ENCODE measurements around the gene TBL1X.

Gene TBL1X

GRCh38 chrX:9577555-9577954 lies 112.7 kb downstream of the TBL1X start:
- Histone ChIP-seq H3K4me1 (ENCODE audit: control insufficient read depth, insufficient read depth, low read length) (peaks cover 6% of the 10 kb centered on the region), H3K27me3 (ENCODE audit: control insufficient read depth, insufficient read depth, low read length) (no peaks in the 10 kb centered on the region), H3K9ac (ENCODE audit: low read depth, low read length) (no peak overlapping the region), H3K36me3 (ENCODE audit: control insufficient read depth, insufficient read depth, low read length) (no peaks in the 10 kb centered on the region), H3K9me3 (ENCODE audit: control insufficient read depth, insufficient read depth, low read length) (no peaks in the 10 kb centered on the region), H3K4me3 (ENCODE audit: low read depth, low read length) (no peak overlapping the region)

GRCh38 chrX:9578083-9578779 lies 113.4 kb downstream of the TBL1X start:
- H3K4me3 ChIP-seq (ENCODE audit: low read depth, low read length), result no peak overlapping the region
- H3K9me3 ChIP-seq (ENCODE audit: control insufficient read depth, insufficient read depth, low read length), result no peaks in the 10 kb centered on the region
- H3K9ac ChIP-seq (ENCODE audit: low read depth, low read length), result no peak overlapping the region
- H3K27me3 ChIP-seq (ENCODE audit: control insufficient read depth, insufficient read depth, low read length), result no peaks in the 10 kb centered on the region
- no peaks in the 10 kb centered on the region for H3K36me3 ChIP-seq (ENCODE audit: control insufficient read depth, insufficient read depth, low read length)
- peaks cover 6% of the 10 kb centered on the region for H3K4me1 ChIP-seq (ENCODE audit: control insufficient read depth, insufficient read depth, low read length)

- H3K27me3 ChIP-seq (ENCODE audit: control insufficient read depth, insufficient read depth, low read length), result no peaks in the 10 kb centered on the region
- no peak overlapping the region for H3K9ac ChIP-seq (ENCODE audit: low read depth, low read length)
- H3K36me3 ChIP-seq (ENCODE audit: control insufficient read depth, insufficient read depth, low read length), result no peaks in the 10 kb centered on the region
- no peaks in the 10 kb centered on the region for H3K9me3 ChIP-seq (ENCODE audit: control insufficient read depth, insufficient read depth, low read length)
- H3K4me1 ChIP-seq (ENCODE audit: control insufficient read depth, insufficient read depth, low read length), result peaks cover 9% of the 10 kb centered on the region
- no peak overlapping the region for H3K4me3 ChIP-seq (ENCODE audit: low read depth, low read length)
These were observed 117.0 kb downstream of the TBL1X start for GRCh38 chrX:9581771-9582385.

- H3K9me3 ChIP-seq (ENCODE audit: control insufficient read depth, insufficient read depth, low read length), result no peaks in the 10 kb centered on the region
- H3K4me1 ChIP-seq (ENCODE audit: control insufficient read depth, insufficient read depth, low read length), result peaks cover 12% of the 10 kb centered on the region
- no peak overlapping the region for H3K9ac ChIP-seq (ENCODE audit: low read depth, low read length)
- no peaks in the 10 kb centered on the region for H3K27me3 ChIP-seq (ENCODE audit: control insufficient read depth, insufficient read depth, low read length)
- no peaks in the 10 kb centered on the region for H3K36me3 ChIP-seq (ENCODE audit: control insufficient read depth, insufficient read depth, low read length)
- no peak overlapping the region for H3K4me3 ChIP-seq (ENCODE audit: low read depth, low read length)
These were observed 118.1 kb downstream of the TBL1X start for GRCh38 chrX:9582956-9583355.

GRCh38 chrX:9586992-9587392 lies 122.1 kb downstream of the TBL1X start:
- Histone ChIP-seq H3K4me1 (ENCODE audit: control insufficient read depth, insufficient read depth, low read length) (peaks cover 12% of the 10 kb centered on the region), H3K4me3 (ENCODE audit: low read depth, low read length) (no peak overlapping the region), H3K9ac (ENCODE audit: low read depth, low read length) (no peak overlapping the region)

GRCh38 chrX:9587642-9588041 lies 122.8 kb downstream of the TBL1X start:
- Histone ChIP-seq H3K4me1 (ENCODE audit: control insufficient read depth, insufficient read depth, low read length) (peaks cover 12% of the 10 kb centered on the region), H3K9ac (ENCODE audit: low read depth, low read length) (no peak overlapping the region), H3K36me3 (ENCODE audit: control insufficient read depth, insufficient read depth, low read length) (no peaks in the 10 kb centered on the region), H3K4me3 (ENCODE audit: low read depth, low read length) (no peak overlapping the region), H3K27me3 (ENCODE audit: control insufficient read depth, insufficient read depth, low read length) (no peaks in the 10 kb centered on the region), H3K9me3 (ENCODE audit: control insufficient read depth, insufficient read depth, low read length) (no peaks in the 10 kb centered on the region)

More at GRCh38 chrX:9586992-9587392, 122.1 kb downstream of the TBL1X start:
- Histone ChIP-seq H3K36me3 (ENCODE audit: control insufficient read depth, insufficient read depth, low read length) (no peaks in the 10 kb centered on the region), H3K9me3 (ENCODE audit: control insufficient read depth, insufficient read depth, low read length) (no peaks in the 10 kb centered on the region), H3K27me3 (ENCODE audit: control insufficient read depth, insufficient read depth, low read length) (no peaks in the 10 kb centered on the region)

- H3K4me3 ChIP-seq (ENCODE audit: low read depth, low read length), result no peak overlapping the region
- no peaks in the 10 kb centered on the region for H3K27me3 ChIP-seq (ENCODE audit: control insufficient read depth, insufficient read depth, low read length)
- H3K9me3 ChIP-seq (ENCODE audit: control insufficient read depth, insufficient read depth, low read length), result no peaks in the 10 kb centered on the region
- peaks cover 3% of the 10 kb centered on the region for H3K4me1 ChIP-seq (ENCODE audit: control insufficient read depth, insufficient read depth, low read length)
- H3K9ac ChIP-seq (ENCODE audit: low read depth, low read length), result no peak overlapping the region
- no peaks in the 10 kb centered on the region for H3K36me3 ChIP-seq (ENCODE audit: control insufficient read depth, insufficient read depth, low read length)
These were observed 126.6 kb downstream of the TBL1X start for GRCh38 chrX:9591496-9591895.

GRCh38 chrX:9593756-9594155 lies 128.9 kb downstream of the TBL1X start:
- H3K27me3 ChIP-seq (ENCODE audit: control insufficient read depth, insufficient read depth, low read length), result no peaks in the 10 kb centered on the region
- no peak overlapping the region for H3K9ac ChIP-seq (ENCODE audit: low read depth, low read length)
- no peak overlapping the region for H3K4me3 ChIP-seq (ENCODE audit: low read depth, low read length)
- H3K9me3 ChIP-seq (ENCODE audit: control insufficient read depth, insufficient read depth, low read length), result no peaks in the 10 kb centered on the region
- no peaks in the 10 kb centered on the region for H3K4me1 ChIP-seq (ENCODE audit: control insufficient read depth, insufficient read depth, low read length)
- H3K36me3 ChIP-seq (ENCODE audit: control insufficient read depth, insufficient read depth, low read length), result no peaks in the 10 kb centered on the region

GRCh38 chrX:9595174-9595573 lies 130.3 kb downstream of the TBL1X start:
- no peak overlapping the region for H3K4me3 ChIP-seq (ENCODE audit: low read depth, low read length)
- H3K4me1 ChIP-seq (ENCODE audit: control insufficient read depth, insufficient read depth, low read length), result no peaks in the 10 kb centered on the region
- H3K9me3 ChIP-seq (ENCODE audit: control insufficient read depth, insufficient read depth, low read length), result no peaks in the 10 kb centered on the region
- H3K27me3 ChIP-seq (ENCODE audit: control insufficient read depth, insufficient read depth, low read length), result no peaks in the 10 kb centered on the region
- no peak overlapping the region for H3K9ac ChIP-seq (ENCODE audit: low read depth, low read length)
- no peaks in the 10 kb centered on the region for H3K36me3 ChIP-seq (ENCODE audit: control insufficient read depth, insufficient read depth, low read length)

- Histone ChIP-seq H3K4me3 (ENCODE audit: low read depth, low read length) (no peak overlapping the region), H3K27me3 (ENCODE audit: control insufficient read depth, insufficient read depth, low read length) (no peaks in the 10 kb centered on the region), H3K9ac (ENCODE audit: low read depth, low read length) (no peak overlapping the region), H3K4me1 (ENCODE audit: control insufficient read depth, insufficient read depth, low read length) (no peaks in the 10 kb centered on the region), H3K9me3 (ENCODE audit: control insufficient read depth, insufficient read depth, low read length) (no peaks in the 10 kb centered on the region), H3K36me3 (ENCODE audit: control insufficient read depth, insufficient read depth, low read length) (no peaks in the 10 kb centered on the region)
These were observed 132.0 kb downstream of the TBL1X start for GRCh38 chrX:9596837-9597236.

- no peak overlapping the region for H3K4me3 ChIP-seq (ENCODE audit: low read depth, low read length)
- H3K9me3 ChIP-seq (ENCODE audit: control insufficient read depth, insufficient read depth, low read length), result no peaks in the 10 kb centered on the region
- no peaks in the 10 kb centered on the region for H3K4me1 ChIP-seq (ENCODE audit: control insufficient read depth, insufficient read depth, low read length)
- no peaks in the 10 kb centered on the region for H3K27me3 ChIP-seq (ENCODE audit: control insufficient read depth, insufficient read depth, low read length)
- no peaks in the 10 kb centered on the region for H3K36me3 ChIP-seq (ENCODE audit: control insufficient read depth, insufficient read depth, low read length)
- no peak overlapping the region for H3K9ac ChIP-seq (ENCODE audit: low read depth, low read length)
These were observed 132.6 kb downstream of the TBL1X start for GRCh38 chrX:9597361-9598035.

GRCh38 chrX:9598344-9598743 lies 133.5 kb downstream of the TBL1X start:
- Histone ChIP-seq H3K4me1 (ENCODE audit: control insufficient read depth, insufficient read depth, low read length) (no peaks in the 10 kb centered on the region), H3K36me3 (ENCODE audit: control insufficient read depth, insufficient read depth, low read length) (no peaks in the 10 kb centered on the region), H3K4me3 (ENCODE audit: low read depth, low read length) (no peak overlapping the region), H3K9me3 (ENCODE audit: control insufficient read depth, insufficient read depth, low read length) (no peaks in the 10 kb centered on the region), H3K9ac (ENCODE audit: low read depth, low read length) (no peak overlapping the region), H3K27me3 (ENCODE audit: control insufficient read depth, insufficient read depth, low read length) (no peaks in the 10 kb centered on the region)
